Stomach (tissue), 4 donors: ENCODE results near the gene KPNA2.

ENCODE experiments used
- EP300 ChIP-seq: sonication (generic); formaldehyde crosslinking; IDR thresholded peaks from one replicate; pipeline ENCODE4 v1.6.1; 2017; ENCODE audit warnings: antibody characterized with exemption
- POLR2A ChIP-seq, 4 donors: fragments of 450-650 bp; IDR thresholded peaks; one replicate each; pipeline ENCODE4 v1.6.1; 2016; ENCODE audit warnings: antibody characterized with exemption in 4 of 4, control low read depth in 2 of 4, mild to moderate bottlenecking in 1 of 4, moderate library complexity in 1 of 4
- TF ChIP-seq, protein P1 (sequence below), 7 experiments: fragments of 450-650 bp in 4 of 7; fragments of 200-600 bp in 3 of 7; sonication (generic) in 3 of 7; IDR thresholded peaks; one replicate each; pipeline ENCODE4 v1.5.1; 2016 to 2019; ENCODE audit warnings: antibody characterized with exemption in 7 of 7, control low read depth in 2 of 7, mild to moderate bottlenecking in 1 of 7

DNA sequence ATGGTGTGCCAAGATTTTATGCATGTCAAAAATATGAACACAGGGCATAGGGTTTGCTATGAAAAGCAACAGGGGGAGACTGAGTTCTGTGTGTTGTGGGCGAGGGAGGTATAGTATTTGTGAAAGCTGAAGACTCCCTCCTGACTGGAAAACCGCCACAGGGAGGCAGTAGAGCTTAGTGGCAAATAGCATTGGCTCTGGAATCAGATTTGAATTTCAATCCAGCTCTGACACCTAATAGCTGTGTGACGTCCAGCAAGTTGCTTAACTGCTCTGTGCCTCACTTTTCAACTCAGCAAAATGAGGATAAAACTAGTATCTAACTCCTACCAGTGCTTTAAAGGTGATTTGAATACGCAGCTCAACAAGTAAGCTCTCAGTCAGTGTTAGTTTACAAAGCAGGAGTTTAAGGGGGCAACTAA is 22.0 kb downstream of the KPNA2 start:
- TF ChIP-seq, protein P1, sequence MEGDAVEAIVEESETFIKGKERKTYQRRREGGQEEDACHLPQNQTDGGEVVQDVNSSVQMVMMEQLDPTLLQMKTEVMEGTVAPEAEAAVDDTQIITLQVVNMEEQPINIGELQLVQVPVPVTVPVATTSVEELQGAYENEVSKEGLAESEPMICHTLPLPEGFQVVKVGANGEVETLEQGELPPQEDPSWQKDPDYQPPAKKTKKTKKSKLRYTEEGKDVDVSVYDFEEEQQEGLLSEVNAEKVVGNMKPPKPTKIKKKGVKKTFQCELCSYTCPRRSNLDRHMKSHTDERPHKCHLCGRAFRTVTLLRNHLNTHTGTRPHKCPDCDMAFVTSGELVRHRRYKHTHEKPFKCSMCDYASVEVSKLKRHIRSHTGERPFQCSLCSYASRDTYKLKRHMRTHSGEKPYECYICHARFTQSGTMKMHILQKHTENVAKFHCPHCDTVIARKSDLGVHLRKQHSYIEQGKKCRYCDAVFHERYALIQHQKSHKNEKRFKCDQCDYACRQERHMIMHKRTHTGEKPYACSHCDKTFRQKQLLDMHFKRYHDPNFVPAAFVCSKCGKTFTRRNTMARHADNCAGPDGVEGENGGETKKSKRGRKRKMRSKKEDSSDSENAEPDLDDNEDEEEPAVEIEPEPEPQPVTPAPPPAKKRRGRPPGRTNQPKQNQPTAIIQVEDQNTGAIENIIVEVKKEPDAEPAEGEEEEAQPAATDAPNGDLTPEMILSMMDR (IDR thresholded peaks at IDR 0.05): peak in 4 of 7 experiments; percentile 25 to 47 (median 38)
- no peak for TF ChIP-seq EP300
- no peak for TF ChIP-seq POLR2A (IDR thresholded peaks at IDR 0.05)
